ENCODE data around the gene CCDC85C. TPM values are rescaled to one million over a fixed set of nuclear protein-coding genes. Genes with fewer than 3 reads are reported as not detected.

CCDC85C gene
- total and polyA plus RNA-seq, 2 of the 8 experiments (the other 6 are each of a cell fraction or from before 2014, with no cell fraction given): 16.8 to 35.8 TPM

GRCh38 chr14:99465288-99465687, 138.7 kb downstream of the CCDC85C start (continued):
- no peak for TF ChIP-seq RFX5 (IDR thresholded peaks at IDR 0.05; ENCODE audit: borderline replicate concordance, low read depth, low read length)
- no peak for TF ChIP-seq RNF2 (IDR thresholded peaks at IDR 0.05; ENCODE audit: borderline replicate concordance, low read depth, low read length, missing control alignments, poor library complexity, severe bottlenecking)
- TF ChIP-seq SIRT6 (IDR thresholded peaks at IDR 0.05; ENCODE audit: low read length): no peak
- no peak for TF ChIP-seq SAP30 (IDR thresholded peaks at IDR 0.05; ENCODE audit: insufficient read depth, insufficient replicate concordance, low read length)

Measured in H1 (cell line).